RWPE2 (cell line): ENCODE results near the gene RNF111.

Experiments
- ATAC-seq: fragments of 200-7000 bp; cut with Tn5 transposase; 3 replicates; pipeline ENCODE4 v1.9.1; 2021; ENCODE audit warnings: low read depth
- DNase-seq: peaks from one replicate; pipeline ENCODE4 v3.0.0-alpha.2; 2020; ENCODE audit warnings: low spot score
- H3K27ac ChIP-seq: fragments of 450-650 bp; 2 replicates; pipeline ENCODE4 v1.5.1; 2017; ENCODE audit warnings: mild to moderate bottlenecking; ENCODE audit not compliant: poor library complexity, severe bottlenecking
- H3K27me3 ChIP-seq: fragments of 250-450 bp; sonication (Bioruptor Pico); 2 replicates; pipeline ENCODE4 v1.5.1; 2021; ENCODE audit warnings: mild to moderate bottlenecking, moderate library complexity; ENCODE audit not compliant: insufficient read depth, poor library complexity, severe bottlenecking
- H3K36me3 ChIP-seq: fragments of 250-450 bp; sonication (Bioruptor Pico); 2 replicates; pipeline ENCODE4 v1.5.1; 2020; ENCODE audit warnings: low read depth, mild to moderate bottlenecking, moderate library complexity
- H3K4me1 ChIP-seq: fragments of 250-450 bp; sonication (Bioruptor Pico); 2 replicates; pipeline ENCODE4 v1.5.1; 2021; ENCODE audit warnings: mild to moderate bottlenecking, moderate library complexity; ENCODE audit not compliant: insufficient read depth, poor library complexity, severe bottlenecking
- H3K4me3 ChIP-seq: fragments of 250-450 bp; sonication (Bioruptor Pico); 2 replicates; pipeline ENCODE4 v1.5.1; 2021; ENCODE audit warnings: mild to moderate bottlenecking, moderate library complexity; ENCODE audit not compliant: severe bottlenecking
- H3K9me3 ChIP-seq: fragments of 250-450 bp; sonication (Bioruptor Pico); 2 replicates; pipeline ENCODE4 v1.5.1; 2021; ENCODE audit warnings: mild to moderate bottlenecking, moderate library complexity; ENCODE audit not compliant: severe bottlenecking
- TF ChIP-seq, protein P1 (sequence below): fragments of 450-650 bp; IDR thresholded peaks from one replicate; pipeline ENCODE4 v1.5.1; 2017; ENCODE audit warnings: mild to moderate bottlenecking, moderate library complexity; ENCODE audit not compliant: poor library complexity, severe bottlenecking

Gene RNF111

DNA sequence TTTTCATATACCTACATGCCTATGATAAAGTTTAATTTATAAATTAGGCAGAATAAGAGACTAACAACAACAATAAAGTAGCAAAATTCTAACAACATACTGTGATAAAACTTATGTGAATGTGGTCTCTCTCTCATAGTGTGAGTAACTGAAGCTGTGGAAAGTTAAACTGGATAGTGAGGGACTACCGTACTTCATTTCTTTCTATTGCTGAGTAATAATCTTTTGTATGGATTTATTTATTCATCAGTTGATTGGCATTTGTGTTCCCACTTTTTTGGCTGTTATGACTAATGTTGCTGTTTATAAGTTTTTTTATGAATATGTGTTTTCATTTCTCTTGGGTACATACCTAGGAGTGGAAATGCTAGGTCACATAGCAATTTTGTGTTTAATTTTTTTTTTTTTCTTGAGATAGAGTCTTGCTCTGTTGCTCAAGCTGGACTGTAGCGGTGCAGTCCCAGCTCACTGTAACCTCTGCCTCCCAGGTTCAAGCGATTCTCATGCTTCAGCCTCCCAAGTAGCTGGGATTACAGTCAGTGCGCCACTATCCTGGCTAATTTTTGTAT lies 41.0 kb downstream of the RNF111 start:
- Histone ChIP-seq H3K4me3 (no peak overlapping the region), H3K9me3 (no peaks in the 10 kb centered on the region), H3K36me3 (peaks cover 58% of the 10 kb centered on the region), H3K4me1 (no peaks in the 10 kb centered on the region), H3K27ac (no peak overlapping the region), H3K27me3 (no peaks in the 10 kb centered on the region)
- DNase-seq (no peak), ATAC-seq (peak; percentile 60; the same call in 2 of the 3 replicates)
- TF ChIP-seq, protein P1, sequence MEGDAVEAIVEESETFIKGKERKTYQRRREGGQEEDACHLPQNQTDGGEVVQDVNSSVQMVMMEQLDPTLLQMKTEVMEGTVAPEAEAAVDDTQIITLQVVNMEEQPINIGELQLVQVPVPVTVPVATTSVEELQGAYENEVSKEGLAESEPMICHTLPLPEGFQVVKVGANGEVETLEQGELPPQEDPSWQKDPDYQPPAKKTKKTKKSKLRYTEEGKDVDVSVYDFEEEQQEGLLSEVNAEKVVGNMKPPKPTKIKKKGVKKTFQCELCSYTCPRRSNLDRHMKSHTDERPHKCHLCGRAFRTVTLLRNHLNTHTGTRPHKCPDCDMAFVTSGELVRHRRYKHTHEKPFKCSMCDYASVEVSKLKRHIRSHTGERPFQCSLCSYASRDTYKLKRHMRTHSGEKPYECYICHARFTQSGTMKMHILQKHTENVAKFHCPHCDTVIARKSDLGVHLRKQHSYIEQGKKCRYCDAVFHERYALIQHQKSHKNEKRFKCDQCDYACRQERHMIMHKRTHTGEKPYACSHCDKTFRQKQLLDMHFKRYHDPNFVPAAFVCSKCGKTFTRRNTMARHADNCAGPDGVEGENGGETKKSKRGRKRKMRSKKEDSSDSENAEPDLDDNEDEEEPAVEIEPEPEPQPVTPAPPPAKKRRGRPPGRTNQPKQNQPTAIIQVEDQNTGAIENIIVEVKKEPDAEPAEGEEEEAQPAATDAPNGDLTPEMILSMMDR = no peak

DNA sequence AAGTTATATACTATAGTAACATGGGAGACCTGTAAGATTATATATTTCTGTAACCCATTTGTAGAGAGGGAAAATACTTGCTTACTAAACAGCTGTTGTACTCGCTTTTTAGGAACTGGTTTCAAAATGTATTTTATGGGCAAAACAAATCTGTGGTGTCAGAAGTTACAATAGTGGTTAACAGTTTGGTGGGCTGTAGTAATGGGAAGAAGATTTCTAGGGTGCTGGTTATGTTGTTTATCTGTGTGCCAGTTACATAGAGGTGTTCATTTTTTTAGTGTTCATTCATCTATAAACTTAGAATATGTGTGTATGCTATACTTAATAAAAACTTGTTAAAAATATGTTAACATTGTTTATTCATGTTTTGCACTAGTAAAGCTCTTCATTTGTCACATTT lies 42.1 kb downstream of the RNF111 start:
- H3K27ac ChIP-seq = no peak overlapping the region
- ATAC-seq (no peak), DNase-seq (no peak)
- H3K9me3 ChIP-seq = no peaks in the 10 kb centered on the region
- no peaks in the 10 kb centered on the region for H3K27me3 ChIP-seq
- TF ChIP-seq, protein P1 = no peak
- peaks cover 65% of the 10 kb centered on the region for H3K36me3 ChIP-seq
- H3K4me1 ChIP-seq = no peaks in the 10 kb centered on the region
- H3K4me3 ChIP-seq = no peak overlapping the region

- TF ChIP-seq, protein P1 = no peak
- no peaks in the 10 kb centered on the region for H3K27me3 ChIP-seq
- H3K36me3 ChIP-seq = peaks cover 90% of the 10 kb centered on the region
- H3K4me1 ChIP-seq = no peaks in the 10 kb centered on the region
- DNase-seq (no peak), ATAC-seq (no peak)
- no peak overlapping the region for H3K4me3 ChIP-seq
- no peaks in the 10 kb centered on the region for H3K9me3 ChIP-seq
- no peak overlapping the region for H3K27ac ChIP-seq
Measured at GRCh38 chr15:59035201-59035600, 47.7 kb downstream of the RNF111 start.

GRCh38 chr15:59039225-59039624 lies 51.8 kb downstream of the RNF111 start:
- TF ChIP-seq, protein P1 = no peak
- H3K27me3 ChIP-seq = no peaks in the 10 kb centered on the region
- no peaks in the 10 kb centered on the region for H3K4me1 ChIP-seq
- no peak overlapping the region for H3K4me3 ChIP-seq
- peaks cover 65% of the 10 kb centered on the region for H3K36me3 ChIP-seq
- no peak overlapping the region for H3K27ac ChIP-seq
- H3K9me3 ChIP-seq = no peaks in the 10 kb centered on the region
- DNase-seq = no peak
- ATAC-seq = no peak

GRCh38 chr15:59042041-59042440 lies 54.6 kb downstream of the RNF111 start:
- DNase-seq (no peak), ATAC-seq (no peak)
- peaks cover 39% of the 10 kb centered on the region for H3K36me3 ChIP-seq

More at GRCh38 chr15:59042041-59042440, 54.6 kb downstream of the RNF111 start:
- TF ChIP-seq, protein P1 = no peak
- Histone ChIP-seq H3K4me3 (no peak overlapping the region), H3K9me3 (no peaks in the 10 kb centered on the region), H3K27me3 (no peaks in the 10 kb centered on the region), H3K4me1 (no peaks in the 10 kb centered on the region), H3K27ac (no peak overlapping the region)
